Pancreas (tissue), 10 donors: Measurements from ENCODE around the gene NR4A2. TPM values are rescaled to one million over a fixed set of nuclear protein-coding genes. Genes with fewer than 3 reads are reported as not detected.

Experiments
- ATAC-seq, 4 donors: fragments of 200-7000 bp; cut with Tn5 transposase; one replicate each; pipeline versions ENCODE4 v1.8.0 to v1.9.1; 2020; ENCODE audit warnings: mild to moderate bottlenecking in 4 of 4, moderate library complexity in 4 of 4
- DNase-seq, 6 donors: peaks; one replicate each; pipeline ENCODE4 v3.0.0-alpha.2; 2020
- FAIRE-seq: peaks from 2 replicates; lab custom pipeline; 2012; peaks lifted over from hg19 to GRCh38; lab: Jason Lieb, UNC
- H3K27ac ChIP-seq, 4 donors: fragments of 200-600 bp; sonication (generic); 1 replicate in 3 of 4; 2 replicates in 1 of 4; pipeline versions ENCODE4 v1.5.0 to v1.8.0; 2020
- H3K27me3 ChIP-seq, 4 donors: fragments of 200-600 bp; one replicate each; pipeline ENCODE4 v1.8.0; 2021
- H3K36me3 ChIP-seq, 3 donors: fragments of 200-600 bp; sonication (generic) in 1 of 3; one replicate each; pipeline versions ENCODE4 v1.5.0 to v1.8.0; 2020 to 2021
- H3K4me1 ChIP-seq, 3 donors: fragments of 200-600 bp; one replicate each; pipeline ENCODE4 v1.8.0; 2021
- H3K4me3 ChIP-seq, 4 donors: fragments of 200-600 bp; sonication (generic) in 2 of 4; one replicate each; pipeline versions ENCODE4 v1.5.0 to v1.8.0; 2020 to 2021
- H3K9me3 ChIP-seq, 4 donors: fragments of 200-600 bp; one replicate each; pipeline ENCODE4 v1.8.0; 2021
- WGBS, 2 donors: extraction: QIAGEN DNeasy Blood & Tissue Kit; methylation state at CpG; one replicate each; pipeline ENCODE4 v1.1.7; 2013; 5-methylcytosine and 5-hydroxymethylcytosine counted together
- intact Hi-C, 3 donors: fragments of 100-400 bp; cut with DNase I; formaldehyde crosslinking; loops; one replicate each; pipeline versions ENCODE4 v1.11.1 to v1.14.2; 2022
- polyA plus RNA-seq, 2 donors: library from polyadenylated mRNA; stranded (reverse); fragments of 200-250 nt; gene quantifications; one replicate each; pipeline ENCODE4 v1.2.3, GENCODE V29; 2013
- total RNA-seq, 6 donors: library from RNA; stranded (reverse); fragmentation: NEBNext Ultra II Directional in 4 of 6; extraction: Animal tissue kit (Norgen Biotek cat#: 25700) in 4 of 6; gene quantifications; one replicate each; pipeline versions ENCODE4 v1.2.1 to v1.2.4, GENCODE V29; 2021 to 2023
- TF ChIP-seq, protein P1 (sequence below), 4 donors: fragments of 200-600 bp; sonication (generic) in 3 of 4; IDR thresholded peaks; one replicate each; pipeline versions ENCODE4 v1.5.0 to v1.8.0; 2021; ENCODE audit warnings: antibody characterized with exemption in 4 of 4
- donor health status: healthy with polysubstance abuse.
- donor health status: DM: no; HTN: no; CAD: no; lungs with moderate emphysema.
- donor health status: DM: no; HTN: no; CAD: no.
- donor health status: control.
- donor health status: control.
- donor health status: Bipolar disorder and iron deficiency.
- donor health status: DM: yes; HTN: yes; CAD: no.
- donor health status: DM: no; HTN: no; CAD: no.
- donor health status: DM: no; HTN: no; CAD: no.
- donor health status: DM: yes; HTN: yes; CAD: no.

The NR4A2 gene
- total and polyA plus RNA-seq, 8 donors = 1.3 to 18.0 (median 3.7) TPM

GRCh38 chr2:156363141-156363540, 30.6 kb upstream of the NR4A2 start:
- H3K4me1 ChIP-seq = no peaks in the 10 kb centered on the region
- no peak for ATAC-seq
- DNase-seq = no peak
- TF ChIP-seq, protein P1, sequence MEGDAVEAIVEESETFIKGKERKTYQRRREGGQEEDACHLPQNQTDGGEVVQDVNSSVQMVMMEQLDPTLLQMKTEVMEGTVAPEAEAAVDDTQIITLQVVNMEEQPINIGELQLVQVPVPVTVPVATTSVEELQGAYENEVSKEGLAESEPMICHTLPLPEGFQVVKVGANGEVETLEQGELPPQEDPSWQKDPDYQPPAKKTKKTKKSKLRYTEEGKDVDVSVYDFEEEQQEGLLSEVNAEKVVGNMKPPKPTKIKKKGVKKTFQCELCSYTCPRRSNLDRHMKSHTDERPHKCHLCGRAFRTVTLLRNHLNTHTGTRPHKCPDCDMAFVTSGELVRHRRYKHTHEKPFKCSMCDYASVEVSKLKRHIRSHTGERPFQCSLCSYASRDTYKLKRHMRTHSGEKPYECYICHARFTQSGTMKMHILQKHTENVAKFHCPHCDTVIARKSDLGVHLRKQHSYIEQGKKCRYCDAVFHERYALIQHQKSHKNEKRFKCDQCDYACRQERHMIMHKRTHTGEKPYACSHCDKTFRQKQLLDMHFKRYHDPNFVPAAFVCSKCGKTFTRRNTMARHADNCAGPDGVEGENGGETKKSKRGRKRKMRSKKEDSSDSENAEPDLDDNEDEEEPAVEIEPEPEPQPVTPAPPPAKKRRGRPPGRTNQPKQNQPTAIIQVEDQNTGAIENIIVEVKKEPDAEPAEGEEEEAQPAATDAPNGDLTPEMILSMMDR (IDR thresholded peaks at IDR 0.05) = no peak
- FAIRE-seq = no peak
- no peak overlapping the region for H3K27ac ChIP-seq
- H3K27me3 ChIP-seq = no peaks in the 10 kb centered on the region
- intact Hi-C loops = no loop called here
- H3K9me3 ChIP-seq = no peaks in the 10 kb centered on the region
- no peaks in the 10 kb centered on the region for H3K36me3 ChIP-seq
- no peak overlapping the region for H3K4me3 ChIP-seq

GRCh38 chr2:156356014-156356754, 23.7 kb upstream of the NR4A2 start:
- ATAC-seq (no peak), FAIRE-seq (no peak)

DNA sequence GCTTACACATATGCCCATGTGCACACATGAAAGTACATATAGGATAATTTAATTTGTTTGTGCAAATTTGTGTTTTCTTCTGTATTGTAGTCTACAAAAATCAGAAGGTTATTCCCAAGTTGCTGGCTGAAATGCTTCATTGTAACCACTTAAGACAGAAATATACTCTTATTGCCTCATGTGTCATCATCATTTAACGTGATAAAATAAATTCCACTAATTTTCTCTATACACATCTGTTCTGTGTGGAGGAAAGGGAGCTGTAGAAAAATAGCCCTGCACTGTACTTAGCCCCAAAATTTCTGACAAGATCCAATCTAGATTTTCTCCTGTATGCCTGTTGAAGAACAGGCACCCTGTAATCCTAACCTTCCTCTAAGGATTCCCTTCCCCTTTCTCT, 20.4 kb upstream of the NR4A2 start:
- DNase-seq (no peak), ATAC-seq (no peak), FAIRE-seq (no peak)
- Histone ChIP-seq H3K4me3 (no peak overlapping the region), H3K4me1 (no peaks in the 10 kb centered on the region), H3K36me3 (no peaks in the 10 kb centered on the region), H3K27me3 (no peaks in the 10 kb centered on the region), H3K27ac (no peak overlapping the region), H3K9me3 (no peaks in the 10 kb centered on the region)
- 78 to 84% methylated on average over 1 of the region's 1 CpG for WGBS, 2 donors
- intact Hi-C loops = no loop called here
- TF ChIP-seq, protein P1 (IDR thresholded peaks at IDR 0.05) = no peak

More at GRCh38 chr2:156356014-156356754, 23.7 kb upstream of the NR4A2 start:
- Histone ChIP-seq H3K4me3 (no peak overlapping the region), H3K9me3 (no peaks in the 10 kb centered on the region), H3K36me3 (no peaks in the 10 kb centered on the region), H3K27ac (no peak overlapping the region), H3K4me1 (no peaks in the 10 kb centered on the region), H3K27me3 (no peaks in the 10 kb centered on the region)
- TF ChIP-seq, protein P1 (IDR thresholded peaks at IDR 0.05) = no peak
- no peak for DNase-seq
- intact Hi-C loops = no loop called here
- WGBS, 2 donors = 95 to 100% methylated on average over 3 of the region's 3 CpGs

- Histone ChIP-seq H3K27me3 (no peaks in the 10 kb centered on the region), H3K4me1 (no peaks in the 10 kb centered on the region), H3K36me3 (no peaks in the 10 kb centered on the region), H3K4me3 (no peak overlapping the region), H3K27ac (no peak overlapping the region), H3K9me3 (no peaks in the 10 kb centered on the region)
- no peak for FAIRE-seq
- intact Hi-C loops = no loop called here
- no peak for ATAC-seq
- TF ChIP-seq, protein P1 (IDR thresholded peaks at IDR 0.05) = no peak
- no peak for DNase-seq
- WGBS, 2 donors = 85 to 90% methylated on average over 7 of the region's 7 CpGs
Observed at GRCh38 chr2:156350374-156351142, 18.0 kb upstream of the NR4A2 start.

- no peak for ATAC-seq
- Histone ChIP-seq H3K27me3 (no peaks in the 10 kb centered on the region), H3K4me3 (no peak overlapping the region), H3K27ac (no peak overlapping the region), H3K4me1 (no peaks in the 10 kb centered on the region), H3K9me3 (no peaks in the 10 kb centered on the region), H3K36me3 (no peaks in the 10 kb centered on the region)
- FAIRE-seq = no peak
- DNase-seq = no peak
- TF ChIP-seq, protein P1 (IDR thresholded peaks at IDR 0.05) = no peak
- intact Hi-C loops = loop anchor here in 2 of 3 donors (10.0 kb wide), 2 partner anchors 45 to 55 kb away; no protein-coding TSS in a partner anchor
Observed at GRCh38 chr2:156349605-156350004, 17.1 kb upstream of the NR4A2 start.
